GM18858 (cell line): ENCODE measurements around the gene RASGRP2.

Experiments
- ATAC-seq: cut with Tn5 transposase; IDR thresholded peaks from one replicate; pipeline ENCODE4 v1.9.1; 2021; ENCODE audit not compliant: unreplicated experiment

The RASGRP2 gene

GRCh38 chr11:64743591-64744543 is at the start of gene RASGRP2:
Gene RASGRP2, minus strand, starts transcription at chr11:64744142. Its CDS starts 1,276 bp downstream, at chr11:64742866.
- no peak for ATAC-seq

- no peak for ATAC-seq
Measured at GRCh38 chr11:64792482-64792881, 48.5 kb upstream of the RASGRP2 start.

- no peak for ATAC-seq
Measured at GRCh38 chr11:64791781-64792291, 47.9 kb upstream of the RASGRP2 start.

GRCh38 chr11:64790205-64791095 is 46.5 kb upstream of the RASGRP2 start:
- ATAC-seq, result no peak

- ATAC-seq, result no peak
Measured at GRCh38 chr11:64789331-64790204, 45.6 kb upstream of the RASGRP2 start.

- no peak for ATAC-seq
Measured at GRCh38 chr11:64788321-64789215, 44.6 kb upstream of the RASGRP2 start.

GRCh38 chr11:64787526-64788320 is 43.8 kb upstream of the RASGRP2 start:
- ATAC-seq, result no peak

GRCh38 chr11:64786308-64786707 is 42.4 kb upstream of the RASGRP2 start:
- no peak for ATAC-seq

- ATAC-seq, result no peak
Measured at GRCh38 chr11:64784813-64785581, 41.1 kb upstream of the RASGRP2 start.

GRCh38 chr11:64778473-64779298 is 34.7 kb upstream of the RASGRP2 start, which contains the start of gene SF1:
Gene SF1, minus strand, starts transcription at chr11:64778542. Its CDS starts 150 bp downstream, at chr11:64778392.
- ATAC-seq, result peak; percentile 64

GRCh38 chr11:64778223-64778472 is 34.2 kb upstream of the RASGRP2 start:
- no peak for ATAC-seq

GRCh38 chr11:64777449-64778222 is 33.7 kb upstream of the RASGRP2 start:
- ATAC-seq, result no peak

GRCh38 chr11:64776875-64777274 is 32.9 kb upstream of the RASGRP2 start:
- ATAC-seq, result no peak

GRCh38 chr11:64776425-64776824 is 32.5 kb upstream of the RASGRP2 start:
- ATAC-seq, result no peak

- no peak for ATAC-seq
Measured at GRCh38 chr11:64774144-64774543, 30.2 kb upstream of the RASGRP2 start.

GRCh38 chr11:64772303-64773018 is 28.5 kb upstream of the RASGRP2 start:
- ATAC-seq, result no peak
